ENCODE results near the gene COA6. TPM values are rescaled to one million over a fixed set of nuclear protein-coding genes. Genes with fewer than 3 reads are reported as not detected.

COA6 gene
- total RNA-seq, 2 donors from 2014 or later: 4.0 to 5.7 TPM

- TF ChIP-seq CTCF (IDR thresholded peaks at IDR 0.05) (no peak), POLR2A (IDR thresholded peaks at IDR 0.05) (no peak)
- intact Hi-C loops (cut with DNase I): no loop called here
- 97 to 99% methylated on average over 3 of the region's 3 CpGs for WGBS, 2 donors
- H3K36me3 ChIP-seq (replicated peaks in 1 of 2; ENCODE audit: insufficient read depth in 1 of 2, low read depth in 2 of 2): no peaks in the 10 kb centered on the region
- H3K4me3 ChIP-seq: no peak overlapping the region
- H3K9me3 ChIP-seq: no peaks in the 10 kb centered on the region
- no peak overlapping the region for H3K27ac ChIP-seq
- no peaks in the 10 kb centered on the region for H3K27me3 ChIP-seq
- H3K4me1 ChIP-seq: no peaks in the 10 kb centered on the region
- DNase-seq (no peak), ATAC-seq (no peak)
These were observed 28.4 kb downstream of the COA6 start for GRCh38 chr1:234401658-234402057.

DNA sequence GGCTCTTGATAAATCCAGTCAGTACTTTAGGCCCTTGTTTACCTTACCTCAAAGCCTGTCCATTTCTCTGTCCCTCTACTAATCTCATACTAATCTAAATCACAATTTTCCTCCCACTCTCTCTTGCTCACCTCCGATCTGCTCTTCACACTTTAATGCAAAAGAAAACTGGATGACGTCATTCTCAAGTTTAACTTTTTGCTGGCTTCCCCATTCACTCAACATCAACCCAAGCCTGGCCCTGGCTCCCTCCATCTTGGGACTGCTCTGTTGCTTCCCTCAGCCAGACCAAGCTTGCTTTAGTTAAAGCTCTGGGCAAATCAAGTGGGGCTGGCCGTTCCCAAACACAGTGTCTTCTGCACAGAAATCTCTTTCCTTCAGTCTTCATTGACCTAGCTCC is 29.7 kb downstream of the COA6 start:
- H3K4me1 ChIP-seq: no peaks in the 10 kb centered on the region
- DNase-seq (no peak), ATAC-seq (no peak)
- no peaks in the 10 kb centered on the region for H3K9me3 ChIP-seq
- no peaks in the 10 kb centered on the region for H3K27me3 ChIP-seq
- no peak for TF ChIP-seq POLR2A (IDR thresholded peaks at IDR 0.05)
- TF ChIP-seq CTCF (IDR thresholded peaks at IDR 0.05): no peak
- no peak overlapping the region for H3K4me3 ChIP-seq
- H3K27ac ChIP-seq: no peak overlapping the region
- intact Hi-C loops (cut with DNase I): no loop called here
- 92 to 95% methylated on average over 3 of the region's 3 CpGs for WGBS, 2 donors
- H3K36me3 ChIP-seq (replicated peaks in 1 of 2; ENCODE audit: insufficient read depth in 1 of 2, low read depth in 2 of 2): no peaks in the 10 kb centered on the region

DNA sequence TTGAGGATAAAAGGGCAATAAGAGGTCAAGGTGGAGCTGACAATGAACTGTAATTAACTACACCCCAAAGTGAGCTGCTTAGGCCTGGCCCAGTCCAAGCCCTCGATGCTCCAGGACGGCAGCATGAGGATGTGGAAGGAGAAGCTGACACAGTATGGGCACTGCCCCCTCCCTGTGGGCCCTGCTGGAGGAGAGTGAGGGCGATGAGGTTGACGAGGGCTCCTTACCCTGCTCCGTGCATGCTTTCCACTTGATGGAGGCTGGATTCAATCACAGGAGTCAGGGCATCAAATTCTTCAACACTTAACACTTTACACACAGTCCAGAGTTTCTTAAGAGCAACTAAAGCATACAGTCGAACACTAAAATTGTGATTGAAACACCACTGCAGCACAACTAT is 32.4 kb downstream of the COA6 start:
- Histone ChIP-seq H3K9me3 (no peaks in the 10 kb centered on the region), H3K27me3 (no peaks in the 10 kb centered on the region), H3K4me3 (no peak overlapping the region), H3K27ac (no peak overlapping the region), H3K36me3 (replicated peaks in 1 of 2; ENCODE audit: insufficient read depth in 1 of 2, low read depth in 2 of 2) (no peaks in the 10 kb centered on the region), H3K4me1 (no peaks in the 10 kb centered on the region)
- no peak for ATAC-seq
- no peak for TF ChIP-seq CTCF (IDR thresholded peaks at IDR 0.05)
- no peak for TF ChIP-seq POLR2A (IDR thresholded peaks at IDR 0.05)
- no peak for DNase-seq
- intact Hi-C loops (cut with DNase I): no loop called here
- 80 to 91% methylated on average over 6 of the region's 6 CpGs for WGBS, 2 donors

DNA sequence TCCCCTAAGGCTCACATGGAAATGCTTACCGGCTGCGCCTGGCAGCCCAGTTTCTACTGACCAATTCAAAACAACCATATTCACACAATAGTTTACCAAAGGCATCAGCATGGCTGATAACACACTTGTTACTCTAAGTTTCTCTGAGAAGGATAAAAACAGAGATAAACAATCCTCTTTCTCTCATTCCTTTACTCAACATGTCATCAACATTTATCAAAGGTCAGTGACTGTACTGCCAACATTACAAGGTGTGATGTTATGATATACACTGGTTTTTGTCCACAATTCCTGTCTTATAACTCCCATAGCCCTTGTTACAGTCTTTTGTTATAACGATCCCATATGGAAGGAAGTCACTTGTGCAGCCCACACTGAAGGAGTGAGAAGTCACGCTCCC is 33.6 kb downstream of the COA6 start:
- intact Hi-C loops (cut with DNase I): no loop called here

More for the DNA sequence above, 33.6 kb downstream of the COA6 start:
- ATAC-seq (no peak), DNase-seq (no peak)
- WGBS, 2 donors: 89 to 94% methylated on average over 4 of the region's 4 CpGs
- TF ChIP-seq POLR2A (IDR thresholded peaks at IDR 0.05): no peak
- no peak for TF ChIP-seq CTCF (IDR thresholded peaks at IDR 0.05)
- Histone ChIP-seq H3K9me3 (no peaks in the 10 kb centered on the region), H3K36me3 (replicated peaks in 1 of 2; ENCODE audit: insufficient read depth in 1 of 2, low read depth in 2 of 2) (no peaks in the 10 kb centered on the region), H3K4me3 (no peak overlapping the region), H3K27ac (no peak overlapping the region), H3K4me1 (no peaks in the 10 kb centered on the region), H3K27me3 (no peaks in the 10 kb centered on the region)
